NCI-H1436 treated with DMSO at 0.1 percent for 48 hours (cell line): ENCODE measurements around the gene TPST2.

Experiments
- DNase-seq: peaks from one replicate; lab custom pipeline; 2025; lab: John Stamatoyannopoulos, UW

The TPST2 gene

GRCh38 chr22:26553056-26553752 is 36.7 kb downstream of the TPST2 start:
- no peak for DNase-seq

DNA sequence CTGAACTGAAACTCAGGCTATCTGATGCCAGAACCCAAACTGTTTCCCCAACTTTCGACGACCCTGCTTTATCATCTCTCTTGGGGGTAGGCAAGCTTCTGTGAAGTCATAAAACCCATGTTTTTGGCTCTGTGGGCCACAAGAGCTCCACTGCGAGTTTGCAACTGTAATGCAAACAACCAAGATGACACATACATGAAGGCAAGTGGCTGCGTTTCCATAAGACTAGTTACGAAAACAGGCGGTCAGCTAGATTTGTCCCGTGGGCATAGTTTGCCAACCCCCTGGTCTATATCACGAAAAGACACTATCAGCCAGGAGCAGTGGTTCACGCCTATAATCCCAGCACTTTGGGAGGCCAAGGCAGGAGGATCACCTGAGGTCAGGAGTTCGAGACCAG is 37.5 kb downstream of the TPST2 start:
- DNase-seq = no peak

- DNase-seq = no peak
Observed at GRCh38 chr22:26551568-26551967, 38.4 kb downstream of the TPST2 start.

GRCh38 chr22:26550498-26551033 is 39.4 kb downstream of the TPST2 start:
- no peak for DNase-seq

DNA sequence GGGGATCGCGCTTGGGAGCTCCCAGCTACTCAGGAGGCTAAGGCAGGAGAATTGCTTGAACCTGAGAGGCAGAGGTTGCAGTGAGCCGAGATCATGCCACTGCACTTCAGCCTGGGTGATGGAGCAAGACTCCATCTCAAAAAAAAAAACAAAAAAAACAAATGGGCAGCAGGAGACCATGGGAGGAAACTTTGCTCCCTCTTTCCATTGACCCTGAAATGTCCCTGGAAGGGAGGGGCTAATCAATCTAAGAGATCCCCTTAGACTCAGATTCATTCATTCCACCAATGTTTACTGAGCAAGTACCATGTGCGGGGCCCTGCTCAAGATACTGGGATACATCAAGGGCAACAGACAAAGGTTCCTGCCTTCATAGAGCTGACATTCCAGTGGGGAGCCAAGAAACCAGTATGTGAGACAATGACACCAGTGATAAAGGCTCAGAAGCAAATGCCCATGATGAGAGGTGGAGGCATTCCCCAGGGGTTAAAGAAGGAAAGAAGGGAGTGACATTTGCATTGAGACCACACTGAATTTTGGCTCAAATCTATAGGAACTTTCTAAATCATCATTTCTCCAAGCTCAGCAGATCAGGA is 39.9 kb downstream of the TPST2 start:
- no peak for DNase-seq

DNA sequence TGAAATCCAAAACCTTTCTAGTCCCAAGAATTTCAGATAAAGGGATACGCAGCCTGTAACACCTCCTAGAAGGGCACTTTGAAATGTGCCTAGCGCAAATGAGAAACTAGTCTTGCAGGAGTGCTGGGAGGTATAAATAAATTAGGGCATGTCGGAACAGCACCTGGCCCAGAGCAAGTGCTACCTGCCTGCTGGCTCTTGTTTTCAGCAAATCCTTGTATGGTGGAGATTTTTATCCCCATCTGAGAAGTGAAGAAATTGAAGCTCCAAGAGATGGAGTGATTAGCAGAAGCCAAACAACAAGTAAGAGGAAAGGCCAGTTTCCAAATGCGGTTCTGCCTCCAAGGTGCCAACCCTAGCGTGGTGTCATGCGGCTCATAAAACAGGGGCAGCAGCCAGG is 40.9 kb downstream of the TPST2 start:
- no peak for DNase-seq

DNA sequence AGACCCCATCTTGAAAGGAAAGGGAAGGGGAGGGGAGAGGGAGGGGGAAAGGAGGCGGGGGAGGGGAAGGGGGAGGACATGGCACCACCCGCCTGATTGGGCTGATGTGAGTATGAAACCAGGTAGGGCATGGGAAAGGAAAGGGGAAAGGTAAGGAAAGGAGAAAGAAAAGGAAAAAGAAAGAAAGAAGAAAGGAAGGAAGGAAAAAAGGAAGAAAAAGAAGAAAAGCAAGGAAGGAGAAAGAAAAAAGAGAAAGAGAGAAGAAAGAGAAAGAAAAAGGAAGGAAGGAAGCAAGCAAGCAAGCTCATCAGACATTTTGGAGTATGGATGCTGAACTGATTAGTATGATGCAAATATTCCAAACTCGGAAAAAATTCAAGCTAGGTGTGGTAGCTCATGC is 41.6 kb downstream of the TPST2 start:
- DNase-seq = no peak

DNA sequence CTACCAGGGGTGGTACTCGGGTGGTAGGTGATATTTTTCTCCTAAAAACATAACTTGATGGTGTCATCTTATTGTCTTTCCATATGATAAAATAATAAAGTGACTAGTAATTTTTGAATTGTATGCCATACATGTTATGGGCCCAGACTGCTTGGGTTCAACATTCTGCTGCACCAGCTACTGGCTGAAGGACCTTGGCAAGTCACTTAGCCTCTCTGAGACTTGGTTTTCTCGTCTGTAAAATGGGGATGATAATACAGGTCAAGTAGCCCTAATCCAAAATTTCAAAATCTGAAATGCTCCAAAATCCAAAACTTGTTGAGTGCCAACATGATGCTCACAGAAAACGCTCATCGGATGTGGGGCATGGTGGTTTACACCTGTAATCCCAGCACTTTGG is 42.1 kb downstream of the TPST2 start:
- no peak for DNase-seq

DNA sequence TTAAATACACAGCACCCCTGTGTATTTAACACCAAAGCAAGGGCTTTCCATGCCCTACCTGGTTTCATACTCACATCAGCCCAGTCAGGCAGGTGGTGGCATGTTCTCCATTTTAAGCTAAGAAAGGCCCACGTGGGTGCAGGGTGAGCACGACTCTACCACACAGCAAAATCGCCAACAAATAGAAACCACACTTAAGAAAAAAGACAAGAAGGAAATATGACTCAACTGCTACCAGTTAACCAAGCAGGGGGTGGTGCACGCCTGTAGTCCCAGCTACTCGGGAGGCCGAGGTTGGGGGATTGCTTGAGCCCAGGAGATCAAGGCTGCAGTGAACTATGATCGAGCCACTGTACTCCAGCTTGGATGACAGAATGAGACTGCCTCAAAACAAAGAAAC is 42.5 kb downstream of the TPST2 start:
- no peak for DNase-seq

- DNase-seq = no peak
Observed at GRCh38 chr22:26546282-26546681, 43.6 kb downstream of the TPST2 start.

- DNase-seq = no peak
Observed at GRCh38 chr22:26545827-26546226, 44.1 kb downstream of the TPST2 start.

DNA sequence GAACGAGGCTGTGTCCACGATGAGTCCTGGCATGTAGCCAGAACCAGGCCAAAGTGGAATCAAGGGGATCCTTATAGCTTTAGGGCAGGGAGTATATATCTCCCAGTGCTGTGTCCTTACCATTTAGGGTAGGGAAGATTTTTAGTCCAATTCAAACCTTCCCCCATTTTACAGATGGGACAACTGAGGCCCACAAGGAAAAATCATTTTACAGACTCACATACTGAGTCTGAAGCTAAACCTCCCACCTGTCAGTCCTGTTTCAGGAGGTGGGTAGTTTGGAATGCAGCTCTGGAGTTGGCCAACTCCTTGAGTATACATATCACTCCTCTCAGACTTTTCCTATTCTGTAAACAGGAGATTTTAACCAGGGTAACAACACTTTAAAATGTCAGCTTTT is 44.5 kb downstream of the TPST2 start:
- DNase-seq = no peak

DNA sequence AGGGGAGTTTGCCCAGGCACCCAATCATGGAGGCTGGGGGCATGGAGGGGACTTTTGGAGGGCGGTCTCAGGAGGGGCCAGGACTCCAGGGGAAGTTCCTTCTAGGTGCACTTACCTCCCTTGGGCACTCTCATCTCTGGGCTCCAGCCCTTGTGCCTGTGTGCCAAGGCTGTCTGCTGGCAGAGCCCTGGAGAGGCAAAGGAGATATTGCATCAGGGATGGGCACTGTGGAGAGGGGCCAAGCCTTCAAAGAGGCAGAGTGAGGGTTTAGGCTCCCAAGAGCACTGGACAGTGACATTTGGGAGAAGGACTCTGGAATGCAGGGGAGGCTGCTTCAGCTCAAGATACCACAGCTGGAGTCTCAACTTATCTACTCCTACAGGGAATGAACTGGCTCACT is 45.4 kb downstream of the TPST2 start:
- no peak for DNase-seq

DNA sequence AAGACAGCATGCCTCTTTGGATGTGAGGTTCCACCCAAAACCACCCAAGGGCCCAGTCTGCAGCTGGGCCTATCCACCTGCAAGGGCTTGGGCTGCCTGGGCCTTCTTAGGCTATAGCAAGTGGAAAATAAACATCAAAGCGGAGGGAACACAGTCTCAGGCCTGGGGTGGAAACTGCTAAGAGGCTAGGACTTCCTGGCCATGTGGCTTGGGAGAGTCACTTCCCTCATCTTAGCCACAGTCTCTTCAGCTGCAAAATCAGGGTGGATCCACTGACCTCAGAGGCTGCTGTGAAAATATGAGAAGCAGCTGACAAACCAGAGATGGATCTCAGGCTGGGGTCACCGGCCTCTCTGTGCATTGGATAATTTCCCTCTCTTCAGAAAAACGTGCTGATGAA is 47.1 kb downstream of the TPST2 start:
- no peak for DNase-seq

DNA sequence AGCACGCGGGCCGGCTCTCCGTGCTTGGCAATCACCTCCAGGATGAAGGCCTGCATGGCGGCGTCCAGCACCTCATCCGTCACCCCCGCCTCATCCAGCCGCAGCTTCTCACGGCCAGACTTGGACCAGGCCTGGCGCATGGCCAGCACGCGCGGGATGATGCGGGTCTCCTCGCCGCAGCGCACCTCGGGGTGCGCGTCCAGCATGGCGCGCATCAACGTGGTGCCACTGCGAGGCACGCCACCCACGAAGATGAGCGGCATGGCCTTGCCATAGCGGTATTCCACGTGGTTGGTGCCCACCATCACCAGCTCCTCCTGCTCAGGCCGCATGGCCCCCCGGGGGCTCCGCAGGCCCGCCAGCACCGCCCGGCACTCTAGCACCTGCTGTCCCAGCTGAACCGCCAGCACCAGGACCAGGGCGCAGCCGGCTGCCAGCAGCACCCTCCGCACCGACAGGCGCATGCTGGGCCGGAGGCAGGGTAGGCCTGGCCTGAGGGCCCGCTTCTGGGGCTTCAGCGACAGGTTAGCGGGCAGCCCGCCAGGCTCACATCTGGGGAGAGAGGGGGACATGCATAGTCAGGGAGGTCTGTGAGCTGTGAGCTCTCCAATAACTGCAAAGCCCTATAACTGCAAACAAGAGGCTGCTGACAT is 48.6 kb downstream of the TPST2 start:
- DNase-seq = no peak

- DNase-seq = no peak
Observed at GRCh38 chr22:26540119-26540518, 49.8 kb downstream of the TPST2 start.

- DNase-seq = no peak
Observed at GRCh38 chr22:26536762-26537134, 53.2 kb downstream of the TPST2 start.

DNA sequence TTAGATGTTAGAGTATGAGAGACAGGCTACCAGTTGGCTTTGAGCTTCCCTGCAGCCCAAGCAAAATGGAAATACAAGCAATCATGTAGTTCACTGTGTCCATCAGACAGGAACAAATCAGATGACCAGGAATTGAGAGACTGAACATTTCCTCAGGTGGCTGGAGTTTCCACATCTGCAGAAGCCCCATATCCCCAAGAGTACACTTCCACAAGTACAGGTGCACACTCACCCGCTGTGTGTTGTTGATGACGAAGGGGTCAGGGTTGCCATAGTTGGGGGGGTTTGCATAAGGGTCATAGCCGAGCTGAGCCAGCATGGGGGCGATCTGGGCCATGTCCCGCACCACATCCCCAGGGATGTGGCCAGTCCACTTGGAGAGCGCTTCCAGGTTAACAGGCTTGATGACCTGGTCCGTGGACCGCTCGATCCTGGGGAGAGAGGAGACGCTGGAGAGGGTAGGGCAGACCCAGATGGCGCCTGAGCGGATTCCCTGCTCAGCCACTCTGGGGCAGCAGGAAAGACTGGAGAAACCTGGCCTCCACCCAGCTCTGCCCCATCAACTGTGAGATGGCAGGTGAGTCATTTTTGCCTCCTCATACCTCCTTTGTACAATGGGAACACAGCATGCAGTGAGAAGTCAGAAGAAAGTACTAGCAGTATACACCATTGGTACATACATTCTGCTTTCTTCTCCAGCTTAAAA is 53.7 kb downstream of the TPST2 start:
- no peak for DNase-seq

- no peak for DNase-seq
Observed at GRCh38 chr22:26535603-26535908, 54.4 kb downstream of the TPST2 start.

- no peak for DNase-seq
Observed at GRCh38 chr22:26534874-26535602, 54.9 kb downstream of the TPST2 start.

GRCh38 chr22:26534171-26534855 is 55.6 kb downstream of the TPST2 start:
- no peak for DNase-seq

DNA sequence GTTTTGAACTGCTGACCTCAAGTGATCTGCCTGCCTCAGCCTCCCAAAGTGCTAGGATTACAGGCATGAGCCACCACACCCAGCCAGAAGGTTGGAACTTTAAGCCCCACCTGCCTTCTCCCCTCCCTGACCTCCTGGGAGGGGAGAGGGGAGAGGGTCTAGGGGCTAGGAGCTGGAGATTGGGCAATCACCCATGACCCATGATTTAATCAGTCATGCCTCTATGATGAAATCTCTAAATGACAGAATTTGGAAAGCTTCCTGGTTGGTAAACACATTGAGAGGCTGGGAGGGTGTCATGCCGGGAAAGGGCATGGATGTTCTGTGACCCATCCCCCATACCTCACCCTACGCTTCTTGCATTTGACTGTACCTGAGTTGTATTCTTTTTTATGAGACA is 60.6 kb downstream of the TPST2 start:
- no peak for DNase-seq
